HL-60/S4 (cell line): ENCODE data around the gene KANSL3.

Experiments
- in situ Hi-C: fragments of 300-500 bp; cut with MboI; formaldehyde crosslinking; loops from 2 replicates; pipeline ENCODE4 v1.14.3; 2022; ENCODE audit warnings: low sequenced_read_pairs

Gene KANSL3

GRCh38 chr2:96546797-96547196 is 91.3 kb downstream of the KANSL3 start:
- in situ Hi-C loops: no loop called here

- in situ Hi-C loops: no loop called here
These were observed 91.8 kb downstream of the KANSL3 start for GRCh38 chr2:96546321-96546720.
